ENCODE data around the gene SMC3. TPM values are rescaled to one million over a fixed set of nuclear protein-coding genes. Genes with fewer than 3 reads are reported as not detected.
"Not testable (repeated sequence)": the region's sequence is repeated elsewhere in the genome, so short reads cannot be mapped to it uniquely, and the experiment has no call there.

The SMC3 gene
- total RNA-seq, 2 experiments from 2014 or later, result 69.7 to 71.2 TPM

- H3K9me3 Mint-ChIP-seq, result peaks cover 4% of the 10 kb centered on the region
- H3K4me1 Mint-ChIP-seq (ENCODE audit: low read depth), result peaks cover 38% of the 10 kb centered on the region
- DNase-seq, result no peak
- intact Hi-C loops (cut with micrococcal nuclease), result no loop called here
- no peak for ATAC-seq
- H3K4me3 Mint-ChIP-seq, result no peak overlapping the region
- TF ChIP-seq, protein P1, sequence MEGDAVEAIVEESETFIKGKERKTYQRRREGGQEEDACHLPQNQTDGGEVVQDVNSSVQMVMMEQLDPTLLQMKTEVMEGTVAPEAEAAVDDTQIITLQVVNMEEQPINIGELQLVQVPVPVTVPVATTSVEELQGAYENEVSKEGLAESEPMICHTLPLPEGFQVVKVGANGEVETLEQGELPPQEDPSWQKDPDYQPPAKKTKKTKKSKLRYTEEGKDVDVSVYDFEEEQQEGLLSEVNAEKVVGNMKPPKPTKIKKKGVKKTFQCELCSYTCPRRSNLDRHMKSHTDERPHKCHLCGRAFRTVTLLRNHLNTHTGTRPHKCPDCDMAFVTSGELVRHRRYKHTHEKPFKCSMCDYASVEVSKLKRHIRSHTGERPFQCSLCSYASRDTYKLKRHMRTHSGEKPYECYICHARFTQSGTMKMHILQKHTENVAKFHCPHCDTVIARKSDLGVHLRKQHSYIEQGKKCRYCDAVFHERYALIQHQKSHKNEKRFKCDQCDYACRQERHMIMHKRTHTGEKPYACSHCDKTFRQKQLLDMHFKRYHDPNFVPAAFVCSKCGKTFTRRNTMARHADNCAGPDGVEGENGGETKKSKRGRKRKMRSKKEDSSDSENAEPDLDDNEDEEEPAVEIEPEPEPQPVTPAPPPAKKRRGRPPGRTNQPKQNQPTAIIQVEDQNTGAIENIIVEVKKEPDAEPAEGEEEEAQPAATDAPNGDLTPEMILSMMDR (IDR thresholded peaks at IDR 0.05), result no peak
- no peak overlapping the region for H3K27ac Mint-ChIP-seq
- POLR2A ChIA-PET, result no interaction called here
- H3K27me3 Mint-ChIP-seq, result no peaks in the 10 kb centered on the region
- CTCF ChIA-PET, result interaction anchor here (1.4 kb wide), 1 partner anchor 9 kb away, joined by 7 read pairs; no protein-coding TSS in a partner anchor
- no peaks in the 10 kb centered on the region for H3K36me3 Mint-ChIP-seq (ENCODE audit: low read depth)
Observed at GRCh38 chr10:110620398-110620719, 52.9 kb downstream of the SMC3 start.

- CTCF ChIA-PET, result interaction anchor here (1.0 to 2.1 kb wide), 6 partner anchors 9 to 60 kb away, joined by 3 to 10 read pairs (median 4); no protein-coding TSS in a partner anchor
- intact Hi-C loops (cut with micrococcal nuclease); H3K4me3 Mint-ChIP-seq; H3K27ac Mint-ChIP-seq; H3K36me3 Mint-ChIP-seq (ENCODE audit: low read depth); ATAC-seq; H3K27me3 Mint-ChIP-seq; DNase-seq; H3K9me3 Mint-ChIP-seq: not testable (repeated sequence)
- POLR2A ChIA-PET, result interaction anchor here (0.9 kb wide), 1 partner anchor 14 kb away, joined by 3 read pairs; no protein-coding TSS in a partner anchor
- peaks cover 13% of the 10 kb centered on the region for H3K4me1 Mint-ChIP-seq (ENCODE audit: low read depth)
Observed at GRCh38 chr10:110623316-110623715, 55.8 kb downstream of the SMC3 start.

DNA sequence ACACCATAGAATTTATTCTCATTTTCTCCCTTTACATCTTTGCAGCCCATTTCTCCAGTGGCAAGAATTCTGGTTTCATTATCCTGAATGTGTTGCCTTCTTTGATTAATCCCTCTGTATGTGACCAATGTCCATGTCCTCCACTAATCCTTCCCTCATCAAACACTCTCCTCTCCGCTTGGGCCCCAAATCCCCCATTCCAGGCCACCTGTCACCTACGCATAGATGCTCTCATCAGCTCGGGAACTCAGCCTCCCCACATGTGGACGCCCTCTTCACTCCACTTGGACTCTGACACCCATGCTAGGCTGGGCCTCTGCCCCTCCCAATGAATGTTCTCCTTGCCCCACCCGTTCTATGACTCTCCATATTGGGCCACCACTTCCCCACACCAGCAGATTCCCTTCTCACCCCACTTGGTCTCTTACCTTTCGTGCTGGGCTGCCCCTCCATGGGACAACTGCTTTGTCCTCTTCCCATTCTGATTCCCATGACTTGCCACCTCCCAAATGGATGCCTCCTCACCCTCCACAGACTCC, 57.9 kb downstream of the SMC3 start:
- ATAC-seq, result no peak
- H3K4me1 Mint-ChIP-seq (ENCODE audit: low read depth), result no peaks in the 10 kb centered on the region
- H3K4me3 Mint-ChIP-seq, result no peak overlapping the region
- peaks cover 4% of the 10 kb centered on the region for H3K9me3 Mint-ChIP-seq
- intact Hi-C loops (cut with micrococcal nuclease), result no loop called here
- CTCF ChIA-PET, result no interaction called here
- POLR2A ChIA-PET, result interaction anchor here (0.6 kb wide), 1 partner anchor 165 kb away, joined by 3 read pairs; no protein-coding TSS in a partner anchor
- H3K27me3 Mint-ChIP-seq, result peaks cover 3% of the 10 kb centered on the region
- TF ChIP-seq, protein P1 (IDR thresholded peaks at IDR 0.05), result no peak
- no peak for DNase-seq
- no peaks in the 10 kb centered on the region for H3K36me3 Mint-ChIP-seq (ENCODE audit: low read depth)
- no peak overlapping the region for H3K27ac Mint-ChIP-seq

GRCh38 chr10:110625951-110626855, 58.7 kb downstream of the SMC3 start:
- intact Hi-C loops (cut with micrococcal nuclease), result no loop called here
- CTCF ChIA-PET, result interaction anchor here (0.7 to 1.1 kb wide), 3 partner anchors 15 to 379 kb away, joined by 3 to 5 read pairs (median 3); no protein-coding TSS in a partner anchor
- Mint-ChIP-seq H3K9me3 (peaks cover 4% of the 10 kb centered on the region), H3K36me3 (ENCODE audit: low read depth) (no peaks in the 10 kb centered on the region), H3K4me1 (ENCODE audit: low read depth) (no peaks in the 10 kb centered on the region), H3K27me3 (peaks cover 3% of the 10 kb centered on the region), H3K4me3 (no peak overlapping the region), H3K27ac (no peak overlapping the region)
- DNase-seq (no peak), ATAC-seq (no peak)
- TF ChIP-seq, protein P1 (IDR thresholded peaks at IDR 0.05), result no peak
- POLR2A ChIA-PET, result no interaction called here

DNA sequence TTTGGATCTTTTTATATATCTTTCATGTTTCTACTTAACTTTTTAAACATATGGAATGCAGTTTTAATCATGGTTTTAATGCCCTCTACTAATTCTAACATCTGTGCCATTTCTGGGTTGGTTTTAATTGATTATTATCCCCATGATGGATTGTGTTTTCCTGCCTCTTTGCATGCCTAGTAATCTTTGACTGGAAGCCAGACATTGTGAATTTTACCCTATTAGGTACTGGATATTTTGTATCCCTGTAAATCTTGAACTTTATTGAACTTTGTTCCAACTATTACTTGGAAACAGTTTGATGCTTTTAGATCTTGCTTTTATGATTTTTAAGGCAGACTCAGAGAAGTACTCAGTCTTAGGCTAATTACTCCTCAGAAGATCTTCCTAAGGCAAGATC, 60.7 kb downstream of the SMC3 start:
- POLR2A ChIA-PET, result no interaction called here
- CTCF ChIA-PET, result no interaction called here
- no peak for ATAC-seq
- DNase-seq, result no peak
- TF ChIP-seq, protein P1 (IDR thresholded peaks at IDR 0.05), result no peak
- Mint-ChIP-seq H3K4me3 (no peak overlapping the region), H3K36me3 (ENCODE audit: low read depth) (no peaks in the 10 kb centered on the region), H3K27me3 (peaks cover 3% of the 10 kb centered on the region), H3K4me1 (ENCODE audit: low read depth) (no peaks in the 10 kb centered on the region), H3K9me3 (no peaks in the 10 kb centered on the region), H3K27ac (no peak overlapping the region)
- intact Hi-C loops (cut with micrococcal nuclease), result no loop called here
